H1 (cell line): ENCODE measurements around the gene DNAJC10. TPM values are rescaled to one million over a fixed set of nuclear protein-coding genes. Genes with fewer than 3 reads are reported as not detected.

Experiments used
- CTCF ChIA-PET: fragments of 300-600 bp; sonication (Branson Sonifier 250); formaldehyde crosslinking; loops from one replicate; lab custom pipeline; 2021; ENCODE audit not compliant: partially characterized antibody; lab: Charles Lee
- POLR2A ChIA-PET: fragments of 300-600 bp; sonication (Branson Sonifier 250); formaldehyde crosslinking; loops from one replicate; lab custom pipeline; 2021; ENCODE audit warnings: inconsistent platforms; ENCODE audit not compliant: partially characterized antibody; lab: Charles Lee
- DNase-seq, 2 experiments: peaks; one replicate each; pipeline versions ENCODE4 v3.0.0 to v3.0.0-alpha.2; 2010 to 2022; ENCODE audit warnings: low spot score in 2 of 2, low read depth in 1 of 2, mixed read lengths in 1 of 2
- FAIRE-seq: peaks from 2 replicates; lab custom pipeline; 2011; peaks lifted over from hg19 to GRCh38; lab: Jason Lieb, UNC
- H2AFZ ChIP-seq: 2 replicates; pipeline ENCODE4 v1.8.1; 2012; ENCODE audit warnings: low read length, inconsistent platforms
- H2AK5ac ChIP-seq: 2 replicates; pipeline ENCODE4 v1.6.1; 2013; ENCODE audit warnings: low read depth, low read length
- H2BK120ac ChIP-seq: replicated peaks from 2 replicates; pipeline ENCODE3; 2013; ENCODE audit warnings: low read depth, low read length, inconsistent platforms
- H2BK12ac ChIP-seq: 2 replicates; pipeline ENCODE4 v1.6.1; 2013; ENCODE audit warnings: low read depth, low read length
- H2BK15ac ChIP-seq: 2 replicates; pipeline ENCODE4 v1.6.1; 2013; ENCODE audit warnings: low read length
- H2BK20ac ChIP-seq: 2 replicates; pipeline ENCODE4 v1.6.1; 2013; ENCODE audit warnings: low read length
- H2BK5ac ChIP-seq: 2 replicates; pipeline ENCODE4 v1.6.1; 2013; ENCODE audit warnings: low read depth, low read length
- H3K14ac ChIP-seq: 2 replicates; pipeline ENCODE4 v1.6.1; 2013; ENCODE audit warnings: inconsistent platforms; ENCODE audit not compliant: insufficient read length
- H3K18ac ChIP-seq: 2 replicates; pipeline ENCODE4 v1.6.1; 2013; ENCODE audit warnings: low read length; ENCODE audit errors: extremely low read depth
- H3K23ac ChIP-seq: 2 replicates; pipeline ENCODE4 v1.6.1; 2013; ENCODE audit warnings: inconsistent platforms; ENCODE audit not compliant: insufficient read length
- H3K23me2 ChIP-seq: 2 replicates; pipeline ENCODE4 v1.6.1; 2013; ENCODE audit warnings: low read depth, low read length
- H3K27ac ChIP-seq: 2 replicates; pipeline ENCODE4 v1.6.1; 2011; ENCODE audit warnings: low read depth, low read length, inconsistent platforms
- H3K27me3 ChIP-seq, 4 experiments: replicated peaks in 1 of 4; 1 replicate in 1 of 4; 2 replicates in 3 of 4; pipeline versions ENCODE4 v1.6.1 to v1.8.1; 2011 to 2013; ENCODE audit warnings: low read length in 3 of 4, mild to moderate bottlenecking in 3 of 4, inconsistent platforms in 2 of 4, mixed read lengths in 2 of 4, moderate library complexity in 1 of 4; ENCODE audit not compliant: control insufficient read depth in 3 of 4, insufficient read depth in 3 of 4; ENCODE audit errors: extremely low read depth in 1 of 4
- H3K36me3 ChIP-seq, 4 experiments: 2 replicates each; pipeline versions ENCODE4 v1.6.1 to v1.8.1; 2011 to 2013; ENCODE audit warnings: mild to moderate bottlenecking in 4 of 4, low read length in 3 of 4, moderate library complexity in 2 of 4, control low read depth in 1 of 4, inconsistent platforms in 1 of 4; ENCODE audit not compliant: insufficient read depth in 4 of 4, control insufficient read depth in 2 of 4
- H3K4ac ChIP-seq: replicated peaks from 2 replicates; pipeline ENCODE3; 2013; ENCODE audit warnings: low read length, low read depth, mixed read lengths, inconsistent platforms; ENCODE audit not compliant: insufficient read length
- H3K4me1 ChIP-seq, 4 experiments: replicated peaks in 1 of 4; 1 replicate in 1 of 4; 2 replicates in 3 of 4; pipeline versions ENCODE4 v1.6.1 to v1.8.1; 2011 to 2013; ENCODE audit warnings: low read length in 3 of 4, inconsistent platforms in 2 of 4, mixed read lengths in 1 of 4; ENCODE audit not compliant: insufficient read depth in 4 of 4, control insufficient read depth in 3 of 4
- H3K4me2 ChIP-seq, 2 experiments: 2 replicates each; pipeline versions ENCODE4 v1.6.1 to v1.8.1; 2011 to 2013; ENCODE audit warnings: low read depth in 2 of 2, low read length in 2 of 2, control low read depth in 1 of 2, inconsistent platforms in 1 of 2, mild to moderate bottlenecking in 1 of 2; ENCODE audit not compliant: insufficient read depth in 1 of 2
- H3K4me3 ChIP-seq, 4 experiments: fragments of 200-600, 300-600 bp in 1 of 4; sonication (generic), shearing (Covaris generic), sonication (Bioruptor Twin) in 1 of 4; 2 replicates each; pipeline versions ENCODE4 v1.5.1 to v1.8.1; 2011 to 2016; ENCODE audit warnings: low read length in 4 of 4, low read depth in 3 of 4, control low read depth in 2 of 4, inconsistent platforms in 2 of 4, mild to moderate bottlenecking in 2 of 4, mixed read lengths in 1 of 4, moderate library complexity in 1 of 4; ENCODE audit not compliant: insufficient read depth in 2 of 4; ENCODE audit errors: extremely low read depth in 1 of 4
- H3K56ac ChIP-seq: replicated peaks from 2 replicates; pipeline ENCODE3; 2013; ENCODE audit warnings: low read depth, mild to moderate bottlenecking, mixed read lengths, low read length, inconsistent platforms; ENCODE audit not compliant: insufficient read length
- H3K79me1 ChIP-seq: 2 replicates; pipeline ENCODE4 v1.6.1; 2013; ENCODE audit warnings: low read depth, low read length, control low read depth
- H3K79me2 ChIP-seq, 2 experiments: 2 replicates each; pipeline versions ENCODE4 v1.6.1 to v1.8.1; 2012 to 2013; ENCODE audit warnings: low read length in 2 of 2, mild to moderate bottlenecking in 2 of 2, inconsistent platforms in 1 of 2; ENCODE audit not compliant: insufficient read depth in 2 of 2, control insufficient read depth in 1 of 2
- H3K9ac ChIP-seq, 4 experiments: replicated peaks in 1 of 4; 1 replicate in 1 of 4; 2 replicates in 3 of 4; pipeline versions ENCODE4 v1.6.1 to v1.8.1; 2011 to 2013; ENCODE audit warnings: low read depth in 3 of 4, low read length in 3 of 4, control low read depth in 2 of 4, mild to moderate bottlenecking in 2 of 4, moderate library complexity in 2 of 4, inconsistent platforms in 1 of 4; ENCODE audit errors: extremely low read depth in 1 of 4
- H3K9me3 ChIP-seq, 2 experiments: 2 replicates each; pipeline versions ENCODE4 v1.6.1 to v1.8.1; 2012 to 2013; ENCODE audit warnings: mild to moderate bottlenecking in 2 of 2, moderate library complexity in 2 of 2, control low read depth in 1 of 2, inconsistent platforms in 1 of 2, low read depth in 1 of 2, low read length in 1 of 2, mixed read lengths in 1 of 2; ENCODE audit not compliant: insufficient read depth in 2 of 2
- H4K20me1 ChIP-seq, 2 experiments: replicated peaks in 1 of 2; 2 replicates each; pipeline versions ENCODE3 to v1.8.1; 2011 to 2013; ENCODE audit warnings: inconsistent platforms in 2 of 2, low read length in 2 of 2, mild to moderate bottlenecking in 1 of 2; ENCODE audit not compliant: insufficient read depth in 2 of 2, control insufficient read depth in 1 of 2
- H4K5ac ChIP-seq: 2 replicates; pipeline ENCODE4 v1.6.1; 2013; ENCODE audit warnings: low read length, low read depth, mixed read lengths, inconsistent platforms; ENCODE audit not compliant: insufficient read length
- H4K8ac ChIP-seq: 2 replicates; pipeline ENCODE4 v1.8.0; 2013; ENCODE audit warnings: mild to moderate bottlenecking, moderate library complexity, low read length, inconsistent platforms; ENCODE audit not compliant: insufficient read depth; ENCODE audit errors: extremely low read depth
- H4K91ac ChIP-seq: replicated peaks from 2 replicates; pipeline ENCODE3; 2013; ENCODE audit warnings: low read length, mixed read lengths, inconsistent platforms; ENCODE audit not compliant: insufficient read length
- CBX5 ChIP-seq: fragments of 300-800, 300-1000 bp; sonication (generic); IDR thresholded peaks from 2 replicates; pipeline ENCODE4 v1.7.1; 2016; ENCODE audit warnings: antibody characterized with exemption, low read length, low read depth
- CBX8 ChIP-seq: fragments of 300-800, 300-1000 bp; sonication (generic); IDR thresholded peaks from 2 replicates; pipeline ENCODE4 v1.7.1; 2016; ENCODE audit warnings: low read depth, low read length, borderline replicate concordance
- CEBPB ChIP-seq: IDR thresholded peaks from 2 replicates; pipeline ENCODE4 v1.6.1; 2012; ENCODE audit warnings: low read depth, low read length
- EGR1 ChIP-seq: IDR thresholded peaks from 2 replicates; pipeline ENCODE4 v1.6.1; 2011; ENCODE audit warnings: low read depth, low read length, borderline replicate concordance
- EZH2 ChIP-seq: fragments of 200-600 bp; sonication (generic); IDR thresholded peaks from 2 replicates; pipeline ENCODE4 v1.7.1; 2012; ENCODE audit warnings: low read depth, mild to moderate bottlenecking, moderate library complexity, low read length, inconsistent platforms; ENCODE audit not compliant: severe bottlenecking
- KDM5A ChIP-seq: fragments of 200-600 bp; IDR thresholded peaks from 2 replicates; pipeline ENCODE4 v1.7.1; 2012; ENCODE audit warnings: mild to moderate bottlenecking, low read length, inconsistent platforms, mixed read lengths
- RFX5 ChIP-seq: IDR thresholded peaks from 2 replicates; pipeline ENCODE4 v1.6.1; 2011; ENCODE audit warnings: low read depth, low read length, improper control_type of control experiment, borderline replicate concordance
- SP4 ChIP-seq: IDR thresholded peaks from 2 replicates; pipeline ENCODE4 v1.6.1; 2012; ENCODE audit warnings: low read length, inconsistent platforms
- TEAD4 ChIP-seq: IDR thresholded peaks from 2 replicates; pipeline ENCODE4 v1.6.1; 2012; ENCODE audit warnings: low read depth, low read length, inconsistent platforms, mixed read lengths
- WGBS, 2 experiments: shearing (Covaris generic) in 1 of 2; methylation state at CpG; one replicate each; pipeline versions ENCODE4 v1.1.6 to v1.1.7; 2013 to 2015; ENCODE audit warnings: low lambda C conversion rate in 2 of 2, mixed read lengths in 2 of 2, inconsistent platforms in 1 of 2, low coverage in 1 of 2, missing lambda C conversion rate in 1 of 2; ENCODE audit not compliant: insufficient replicate concordance in 2 of 2, insufficient coverage in 1 of 2, insufficient read length in 1 of 2; ENCODE audit errors: extremely low coverage in 1 of 2, missing lambda C conversion rate in 1 of 2; 5-methylcytosine and 5-hydroxymethylcytosine counted together
- polyA plus RNA-seq, 7 experiments: library from polyadenylated mRNA; depleted of rRNA in 3 of 7; stranded (reverse) in 5 of 7; unstranded in 2 of 7; fragments of >200 nt in 5 of 7; fragments of 200-250 nt in 2 of 7; gene quantifications; 1 replicate in 5 of 7; 2 replicates in 1 of 7; 4 replicates in 1 of 7; pipeline versions ENCODE4 v1.2.1 to v1.2.3, GENCODE V29; 2011 to 2013; ENCODE audit warnings: missing spikeins in 2 of 7, mixed read lengths in 2 of 7
- total RNA-seq: library from RNA; stranded (reverse); fragmentation: NEBNext Ultra II Directional; extraction: Animal tissue kit (Norgen Biotek cat#: 25700); gene quantifications from 2 replicates; pipeline ENCODE4 v1.2.1, GENCODE V29; 2021

Gene DNAJC10
- total and polyA plus RNA-seq, 2 of the 8 experiments (the other 6 are each of a cell fraction or from before 2014, with no cell fraction given): 23.2 to 121 TPM

GRCh38 chr2:182726473-182726872 is 10.4 kb downstream of the DNAJC10 start:
- Histone ChIP-seq H3K27ac (no peak overlapping the region), H2BK15ac (no peak overlapping the region), H2AFZ (no peak overlapping the region), H3K9me3 (no peaks in the 10 kb centered on the region), H3K56ac (no peak overlapping the region), H2BK5ac (no peak overlapping the region), H3K79me1 (no peaks in the 10 kb centered on the region), H2BK12ac (no peak overlapping the region), H3K9ac (no peak overlapping the region), H3K23me2 (no peaks in the 10 kb centered on the region), H3K4me1 (no peaks in the 10 kb centered on the region), H3K14ac (no peak overlapping the region), H4K5ac (no peak overlapping the region), H3K23ac (no peak overlapping the region), H4K91ac (no peak overlapping the region), H2BK120ac (no peak overlapping the region), H2AK5ac (no peak overlapping the region), H3K4ac (no peak overlapping the region), H3K27me3 (no peaks in the 10 kb centered on the region), H3K36me3 (peaks cover 0 to 79% (median 12%) of the 10 kb centered on the region in 4 experiments; a peak in 6 of 8 replicates), H3K4me3 (no peak overlapping the region), H4K20me1 (no peaks in the 10 kb centered on the region), H2BK20ac (no peak overlapping the region), H4K8ac (no peak overlapping the region), H3K4me2 (no peak overlapping the region), H3K18ac (no peak overlapping the region), H3K79me2 (no peaks in the 10 kb centered on the region)
- DNase-seq (no peak), FAIRE-seq (no peak)
- 96% methylated on average over 3 of the region's 3 CpGs; no CpG with 5 or more reads in 1 of the 2 experiments for WGBS, 2 experiments
- ChIA-PET POLR2A (no interaction called here), CTCF (no interaction called here)
- no peak for TF ChIP-seq KDM5A
- no peak for TF ChIP-seq SP4
- no peak for TF ChIP-seq CBX5
- no peak for TF ChIP-seq TEAD4
- no peak for TF ChIP-seq CEBPB
- TF ChIP-seq EZH2: no peak
- TF ChIP-seq EGR1: no peak
- no peak for TF ChIP-seq CBX8
- TF ChIP-seq RFX5: no peak
